ENCODE results near the gene KCNQ5.

Gene KCNQ5

GRCh38 chr6:72913797-72914196 is 291.9 kb downstream of the KCNQ5 start:
- no peak overlapping the region for H3K4me3 ChIP-seq (ENCODE audit: low read depth, low read length)
- no peaks in the 10 kb centered on the region for H3K4me1 ChIP-seq
- no peak overlapping the region for H2AFZ ChIP-seq
- H3K27ac ChIP-seq, result no peak overlapping the region
- no peaks in the 10 kb centered on the region for H3K27me3 ChIP-seq (ENCODE audit: control insufficient read depth, insufficient read depth, low read length)
- H3K9ac ChIP-seq, result no peak overlapping the region
- H3K9me3 ChIP-seq (ENCODE audit: control insufficient read depth, low read length), result no peaks in the 10 kb centered on the region
- H3K4me2 ChIP-seq (ENCODE audit: low read length), result no peak overlapping the region
- H3K36me3 ChIP-seq (ENCODE audit: control insufficient read depth, insufficient read depth, low read length), result no peaks in the 10 kb centered on the region
- no peak for TF ChIP-seq CTCF (IDR thresholded peaks at IDR 0.05)
- H3K79me2 ChIP-seq, result no peaks in the 10 kb centered on the region

- H3K36me3 ChIP-seq (ENCODE audit: control insufficient read depth, insufficient read depth, low read length), result no peaks in the 10 kb centered on the region
- no peak overlapping the region for H3K4me3 ChIP-seq (ENCODE audit: low read depth, low read length)
- H2AFZ ChIP-seq, result no peak overlapping the region
- H3K27me3 ChIP-seq (ENCODE audit: control insufficient read depth, insufficient read depth, low read length), result no peaks in the 10 kb centered on the region
- H3K79me2 ChIP-seq, result no peaks in the 10 kb centered on the region
- no peak for TF ChIP-seq CTCF (IDR thresholded peaks at IDR 0.05)
- no peak overlapping the region for H3K4me2 ChIP-seq (ENCODE audit: low read length)
- H3K27ac ChIP-seq, result no peak overlapping the region
- H3K9me3 ChIP-seq (ENCODE audit: control insufficient read depth, low read length), result no peaks in the 10 kb centered on the region
- no peak overlapping the region for H3K9ac ChIP-seq
- no peaks in the 10 kb centered on the region for H3K4me1 ChIP-seq
Observed at GRCh38 chr6:72916298-72916697, 294.4 kb downstream of the KCNQ5 start.

GRCh38 chr6:72916906-72917305 is 295.0 kb downstream of the KCNQ5 start:
- Histone ChIP-seq H3K4me1 (no peaks in the 10 kb centered on the region), H3K4me2 (ENCODE audit: low read length) (no peak overlapping the region), H3K9ac (no peak overlapping the region), H3K4me3 (ENCODE audit: low read depth, low read length) (no peak overlapping the region), H3K27ac (no peak overlapping the region), H3K9me3 (ENCODE audit: control insufficient read depth, low read length) (no peaks in the 10 kb centered on the region), H2AFZ (no peak overlapping the region), H3K36me3 (ENCODE audit: control insufficient read depth, insufficient read depth, low read length) (no peaks in the 10 kb centered on the region), H3K27me3 (ENCODE audit: control insufficient read depth, insufficient read depth, low read length) (no peaks in the 10 kb centered on the region), H3K79me2 (no peaks in the 10 kb centered on the region)
- no peak for TF ChIP-seq CTCF (IDR thresholded peaks at IDR 0.05)

- Histone ChIP-seq H3K4me2 (ENCODE audit: low read length) (no peak overlapping the region), H3K9me3 (ENCODE audit: control insufficient read depth, low read length) (no peaks in the 10 kb centered on the region), H3K27ac (no peak overlapping the region), H3K27me3 (ENCODE audit: control insufficient read depth, insufficient read depth, low read length) (no peaks in the 10 kb centered on the region), H3K4me3 (ENCODE audit: low read depth, low read length) (no peak overlapping the region), H2AFZ (no peak overlapping the region), H3K4me1 (no peaks in the 10 kb centered on the region), H3K9ac (no peak overlapping the region), H3K36me3 (ENCODE audit: control insufficient read depth, insufficient read depth, low read length) (no peaks in the 10 kb centered on the region), H3K79me2 (no peaks in the 10 kb centered on the region)
- TF ChIP-seq CTCF (IDR thresholded peaks at IDR 0.05), result no peak
Observed at GRCh38 chr6:72922401-72922800, 300.5 kb downstream of the KCNQ5 start.

GRCh38 chr6:72925136-72925535 is 303.3 kb downstream of the KCNQ5 start:
- no peak overlapping the region for H3K4me3 ChIP-seq (ENCODE audit: low read depth, low read length)
- no peaks in the 10 kb centered on the region for H3K9me3 ChIP-seq (ENCODE audit: control insufficient read depth, low read length)
- H2AFZ ChIP-seq, result no peak overlapping the region
- H3K36me3 ChIP-seq (ENCODE audit: control insufficient read depth, insufficient read depth, low read length), result no peaks in the 10 kb centered on the region
- H3K27me3 ChIP-seq (ENCODE audit: control insufficient read depth, insufficient read depth, low read length), result no peaks in the 10 kb centered on the region
- H3K27ac ChIP-seq, result no peak overlapping the region
- no peak overlapping the region for H3K4me2 ChIP-seq (ENCODE audit: low read length)
- no peaks in the 10 kb centered on the region for H3K4me1 ChIP-seq
- TF ChIP-seq CTCF (IDR thresholded peaks at IDR 0.05), result no peak
- no peak overlapping the region for H3K9ac ChIP-seq
- no peaks in the 10 kb centered on the region for H3K79me2 ChIP-seq

Measured in parathyroid adenoma (tissue), 2 donors.